Ishikawa (cell line): ENCODE data around the gene LSM12.

Experiments
- CEBPB ChIP-seq: IDR thresholded peaks from 2 replicates; pipeline ENCODE4 v1.6.1; 2012
- EP300 ChIP-seq: IDR thresholded peaks from 2 replicates; pipeline ENCODE4 v1.6.1; 2012; ENCODE audit warnings: borderline replicate concordance
- REST ChIP-seq: IDR thresholded peaks from 2 replicates; pipeline ENCODE4 v1.6.1; 2012; ENCODE audit warnings: low read depth, mild to moderate bottlenecking
- TAF1 ChIP-seq: IDR thresholded peaks from 2 replicates; pipeline ENCODE4 v1.6.1; 2012; ENCODE audit warnings: low read depth, mild to moderate bottlenecking

- TF ChIP-seq REST (no peak), TAF1 (no peak), CEBPB (no peak), EP300 (no peak)
Observed at GRCh38 chr17:44012391-44012790, 54.1 kb downstream of the LSM12 start.
